Breast epithelium (tissue), 3 donors: ENCODE measurements around the gene ZSWIM8.

Source experiments
- CTCF ChIP-seq, 3 donors: fragments of 450-650 bp; IDR thresholded peaks; one replicate each; pipeline ENCODE4 v1.5.1; 2016 to 2017; ENCODE audit warnings: antibody characterized with exemption in 3 of 3, mild to moderate bottlenecking in 3 of 3, moderate library complexity in 3 of 3
- POLR2A ChIP-seq: fragments of 450-650 bp; IDR thresholded peaks from one replicate; pipeline ENCODE4 v1.6.1; 2016; ENCODE audit warnings: antibody characterized with exemption, mild to moderate bottlenecking, moderate library complexity

GRCh38 chr10:73806176-73806950 is 21.0 kb downstream of the ZSWIM8 start:
- TF ChIP-seq CTCF (IDR thresholded peaks at IDR 0.05) (no peak), POLR2A (no peak)
